Measurements from ENCODE around the gene ZNF516.

DNA sequence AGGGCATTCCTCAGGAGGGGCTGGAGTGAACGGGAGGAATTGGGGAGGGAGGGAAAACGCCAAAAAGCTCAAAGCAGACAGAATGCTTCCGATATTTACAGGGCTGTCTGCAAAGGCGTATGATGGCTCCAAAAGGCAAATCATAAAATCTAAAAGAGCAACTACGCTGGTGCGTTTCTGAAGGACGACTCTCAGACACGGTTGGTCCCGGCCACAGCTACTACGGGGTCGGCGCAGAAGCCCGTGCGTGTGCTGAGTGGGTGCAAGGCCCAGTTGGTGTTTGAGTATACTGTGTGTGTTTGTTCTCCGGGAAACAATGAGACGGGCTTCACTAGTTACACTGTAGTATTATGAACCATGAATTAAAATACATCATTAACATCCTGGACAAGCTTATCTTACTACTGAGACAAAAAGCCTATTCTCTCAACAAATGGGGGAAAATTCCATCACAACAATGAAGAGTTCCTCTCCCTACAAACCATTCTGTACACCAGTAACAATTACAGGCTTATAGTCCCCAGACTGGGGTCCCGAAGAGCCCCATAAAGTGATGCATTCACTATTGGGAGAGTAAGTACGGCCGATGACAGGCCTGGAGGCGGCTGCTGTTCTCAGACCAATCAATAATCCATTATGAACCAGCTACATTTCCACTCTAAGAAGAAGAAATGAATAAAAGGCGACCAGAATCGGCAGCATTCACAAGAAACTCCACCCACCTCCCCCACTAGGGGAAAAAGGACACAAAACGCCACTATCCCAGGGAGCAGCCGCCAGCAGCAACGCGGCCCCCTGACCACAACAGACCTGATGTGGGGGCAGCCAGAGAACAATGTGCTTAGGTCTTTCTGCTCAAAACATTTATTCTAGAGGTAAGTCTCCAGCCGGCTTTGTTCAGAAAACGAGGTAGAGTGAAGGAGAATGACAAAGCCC is 43.4 kb downstream of the ZNF516 start:
- TF ChIP-seq, protein P1, sequence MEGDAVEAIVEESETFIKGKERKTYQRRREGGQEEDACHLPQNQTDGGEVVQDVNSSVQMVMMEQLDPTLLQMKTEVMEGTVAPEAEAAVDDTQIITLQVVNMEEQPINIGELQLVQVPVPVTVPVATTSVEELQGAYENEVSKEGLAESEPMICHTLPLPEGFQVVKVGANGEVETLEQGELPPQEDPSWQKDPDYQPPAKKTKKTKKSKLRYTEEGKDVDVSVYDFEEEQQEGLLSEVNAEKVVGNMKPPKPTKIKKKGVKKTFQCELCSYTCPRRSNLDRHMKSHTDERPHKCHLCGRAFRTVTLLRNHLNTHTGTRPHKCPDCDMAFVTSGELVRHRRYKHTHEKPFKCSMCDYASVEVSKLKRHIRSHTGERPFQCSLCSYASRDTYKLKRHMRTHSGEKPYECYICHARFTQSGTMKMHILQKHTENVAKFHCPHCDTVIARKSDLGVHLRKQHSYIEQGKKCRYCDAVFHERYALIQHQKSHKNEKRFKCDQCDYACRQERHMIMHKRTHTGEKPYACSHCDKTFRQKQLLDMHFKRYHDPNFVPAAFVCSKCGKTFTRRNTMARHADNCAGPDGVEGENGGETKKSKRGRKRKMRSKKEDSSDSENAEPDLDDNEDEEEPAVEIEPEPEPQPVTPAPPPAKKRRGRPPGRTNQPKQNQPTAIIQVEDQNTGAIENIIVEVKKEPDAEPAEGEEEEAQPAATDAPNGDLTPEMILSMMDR (IDR thresholded peaks at IDR 0.05), result no peak
- TF ChIP-seq POLR2A (IDR thresholded peaks at IDR 0.05), result no peak
